EL (cell line): ENCODE data around the gene ARAF.
"Not testable (repeated sequence)": the region's sequence is repeated elsewhere in the genome, so short reads cannot be mapped to it uniquely, and the experiment has no call there.

ENCODE experiments used
- DNase-seq: peaks from one replicate; pipeline ENCODE4 v3.0.0-alpha.2; 2016

ARAF gene

DNA sequence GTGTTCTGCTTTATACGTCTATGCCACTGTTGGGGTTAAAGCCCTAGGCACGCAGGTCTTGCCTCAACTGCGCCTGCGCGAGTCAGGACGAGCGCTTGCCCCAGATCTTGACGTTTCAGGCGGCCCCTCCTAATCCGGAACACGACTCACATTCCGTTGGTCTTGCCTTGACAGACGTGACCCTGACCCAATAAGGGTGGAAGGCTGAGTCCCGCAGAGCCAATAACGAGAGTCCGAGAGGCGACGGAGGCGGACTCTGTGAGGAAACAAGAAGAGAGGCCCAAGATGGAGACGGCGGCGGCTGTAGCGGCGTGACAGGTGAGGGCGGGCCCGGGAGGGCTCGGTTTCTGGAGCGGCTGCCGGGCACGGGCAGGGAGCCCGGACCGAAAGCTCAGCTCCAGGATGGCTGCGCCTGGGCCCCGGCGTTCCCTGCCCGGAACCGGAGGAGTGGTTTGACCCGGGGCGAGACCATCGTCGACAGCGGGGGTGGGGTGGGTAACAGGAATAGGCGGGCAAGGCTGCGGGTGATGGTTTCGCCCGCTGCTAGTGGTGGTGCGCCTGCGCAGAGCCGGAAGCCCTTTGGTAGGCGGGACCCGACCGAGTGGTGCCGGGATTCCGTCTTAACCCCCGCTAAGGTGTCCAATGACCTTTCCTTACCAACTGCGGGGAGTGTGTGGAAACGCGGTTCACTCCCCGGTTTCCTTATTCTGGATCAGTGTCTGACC, at the start of gene ARAF:
TSS of gene ARAF (plus strand) at position 272 of the 725 bp plus-strand sequence. CDS start 1,763 bp downstream, outside the sequence.
- peak; percentile 98 for DNase-seq

DNA sequence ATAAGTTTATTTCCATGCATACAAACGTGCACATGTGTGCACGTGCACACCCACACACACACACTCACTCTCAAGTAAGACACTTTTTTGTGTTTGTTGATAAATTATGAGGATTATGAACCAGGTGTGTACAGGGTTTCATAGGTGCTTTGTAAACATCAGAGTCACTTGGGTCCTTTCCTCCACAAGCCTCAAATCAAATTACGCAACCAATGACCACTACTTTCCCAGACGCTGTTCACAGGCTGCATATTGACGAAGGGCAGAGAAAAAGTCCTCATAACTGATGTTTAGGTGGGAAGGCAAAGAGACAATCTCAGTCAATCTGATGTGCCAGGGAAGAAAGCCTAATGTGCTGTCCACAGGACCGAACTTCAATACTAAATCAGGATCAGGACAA, 48.6 kb upstream of the ARAF start:
- DNase-seq: not testable (repeated sequence)

DNA sequence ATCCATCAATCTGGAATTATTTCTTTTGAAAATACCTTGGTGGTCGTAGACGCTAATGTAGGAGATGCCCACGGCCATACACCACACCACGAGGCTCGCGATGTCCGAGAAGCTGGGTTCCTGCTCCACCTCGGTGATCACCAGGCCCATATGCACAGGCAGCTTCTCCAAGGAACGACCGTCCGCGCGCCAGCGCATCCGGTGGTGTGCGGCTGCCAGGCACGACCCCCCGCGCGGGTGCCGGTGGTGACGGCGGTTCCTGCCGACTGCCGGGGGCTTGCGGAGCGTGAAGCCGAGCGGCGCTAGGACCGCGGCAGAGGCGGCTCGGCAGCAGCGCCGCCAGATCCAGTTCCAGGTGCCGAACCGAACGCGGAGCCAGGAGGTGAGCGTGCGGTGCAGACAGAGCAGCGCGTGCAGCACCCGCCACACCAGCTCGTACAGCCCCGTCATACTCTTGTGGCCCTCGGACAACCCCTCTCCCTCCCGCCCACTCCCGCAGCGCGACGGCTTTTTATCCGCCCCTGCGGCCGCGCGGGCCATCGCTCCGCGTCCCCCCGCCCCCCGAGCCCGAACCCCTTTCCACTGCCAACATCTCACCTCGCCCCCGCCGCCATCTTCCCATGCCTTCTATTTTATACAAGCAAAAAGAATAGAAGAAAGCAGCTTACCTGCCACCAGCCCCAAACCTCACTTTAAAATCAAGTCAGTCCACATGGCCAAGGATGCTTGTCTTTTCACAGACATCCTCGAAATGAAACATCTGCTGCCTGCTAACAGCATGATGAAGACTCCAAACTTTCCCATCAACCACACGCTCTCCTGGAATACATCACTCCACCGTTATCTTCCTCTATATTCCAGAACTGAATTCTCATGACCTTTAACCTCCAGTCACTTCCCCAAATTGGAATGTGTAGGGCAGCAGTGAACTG, 47.7 kb upstream of the ARAF start:
- peak; percentile 34 for DNase-seq

DNA sequence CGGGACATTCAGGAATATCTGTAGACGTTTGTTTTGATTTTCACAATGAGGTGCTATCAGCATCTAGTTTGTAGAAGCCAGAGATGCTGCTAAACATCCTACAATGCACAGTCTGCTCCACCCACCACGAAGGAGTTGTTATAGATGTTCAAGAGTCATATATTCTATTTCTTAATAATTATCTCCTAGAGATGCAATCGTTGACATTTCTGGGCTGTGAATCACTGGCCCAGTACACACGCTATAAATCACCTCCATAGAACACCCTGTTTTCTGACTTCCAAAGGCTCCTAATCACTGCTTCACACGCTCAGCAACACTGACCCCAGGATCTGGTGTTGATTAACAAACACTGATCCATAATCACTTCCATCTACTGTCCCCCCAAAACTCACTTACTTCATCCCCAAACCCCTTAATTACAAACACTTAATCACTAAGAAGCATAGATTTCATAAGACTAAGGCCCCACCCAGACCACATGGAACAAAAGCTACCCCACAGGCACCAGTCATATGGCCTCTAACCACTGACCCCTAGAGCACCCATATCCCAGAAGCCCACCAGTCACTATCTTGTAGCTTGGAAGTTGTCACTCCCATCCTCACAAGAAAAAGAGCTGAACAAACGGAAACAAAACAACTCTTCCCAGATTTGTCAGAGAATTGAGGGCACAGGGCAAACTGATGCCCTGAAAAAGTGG, 46.3 kb upstream of the ARAF start:
- DNase-seq: peak; percentile 69

DNA sequence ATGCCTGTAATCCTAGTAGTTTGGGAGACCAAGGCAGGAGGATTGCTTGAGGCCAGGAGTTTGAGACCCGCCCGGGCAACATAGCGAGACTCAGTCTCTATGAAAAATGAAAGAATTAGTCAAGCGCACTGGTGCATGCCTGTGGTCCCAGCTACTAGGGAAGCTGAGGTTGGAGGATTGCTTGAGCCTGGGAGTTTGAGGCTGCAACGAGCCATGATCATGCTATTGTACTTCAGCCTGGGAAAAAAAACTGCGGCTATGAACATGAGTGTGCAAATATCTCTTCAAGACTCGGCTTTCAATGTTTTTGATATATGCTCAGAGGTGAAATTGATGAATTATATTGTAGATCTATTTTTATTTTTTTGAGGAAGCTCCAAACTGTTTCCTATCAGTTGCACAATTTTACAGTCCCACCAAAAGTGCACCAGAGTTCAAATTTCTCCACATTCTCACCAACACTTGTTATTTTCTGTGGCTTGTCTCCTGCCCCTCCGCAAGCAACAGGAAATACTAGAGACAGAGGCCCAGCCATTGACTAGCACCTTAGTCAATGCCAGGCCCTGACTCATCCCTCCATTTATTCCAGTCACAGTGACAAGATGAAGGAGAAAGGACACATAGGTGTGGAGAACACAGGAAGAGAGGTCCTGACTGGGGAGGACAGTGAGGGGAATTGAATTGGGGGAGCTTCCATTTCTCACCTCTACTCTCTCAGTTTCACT, 44.9 kb upstream of the ARAF start:
- peak; percentile 29 for DNase-seq

DNA sequence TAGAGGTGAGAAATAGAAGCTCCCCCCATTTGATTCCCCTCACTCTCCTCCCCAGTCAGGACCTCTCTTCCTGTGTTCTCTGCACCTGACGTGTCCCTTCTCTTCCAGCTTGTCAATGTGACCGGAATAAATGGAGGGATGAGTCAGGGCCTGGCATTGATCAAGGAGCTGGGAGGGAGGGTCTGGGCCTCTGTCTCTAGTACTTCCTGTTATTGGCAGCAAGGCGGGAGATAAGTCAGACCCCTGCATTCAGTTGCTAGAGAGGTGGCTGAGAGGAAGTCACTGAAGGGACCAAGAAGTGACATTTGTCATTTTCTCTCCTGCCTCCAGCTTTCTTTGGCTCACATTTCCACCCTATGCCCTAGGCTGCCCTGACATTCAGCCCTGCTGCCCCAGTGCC, 42.9 kb upstream of the ARAF start:
- DNase-seq: no peak

DNA sequence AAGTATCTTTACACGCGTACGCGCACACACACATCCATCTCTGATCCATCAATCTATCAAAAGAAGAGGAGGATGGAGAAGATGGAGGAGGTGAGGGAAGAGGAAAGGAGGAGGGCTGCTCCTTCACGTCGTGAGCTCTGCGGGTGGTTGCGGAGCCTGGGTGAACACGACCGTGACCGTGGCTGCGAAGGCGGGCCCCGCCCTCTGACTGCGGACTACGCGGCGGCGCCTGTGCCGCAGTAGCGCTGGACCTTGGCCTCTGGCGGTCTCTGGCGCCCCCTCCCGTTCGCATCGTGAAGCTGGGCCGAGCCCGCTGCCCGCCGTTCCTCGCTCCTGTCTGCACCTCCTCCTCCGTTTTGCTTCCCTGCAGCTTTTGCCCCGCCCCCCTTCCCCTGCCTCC, 37.7 kb upstream of the ARAF start:
- peak; percentile 68 for DNase-seq

DNA sequence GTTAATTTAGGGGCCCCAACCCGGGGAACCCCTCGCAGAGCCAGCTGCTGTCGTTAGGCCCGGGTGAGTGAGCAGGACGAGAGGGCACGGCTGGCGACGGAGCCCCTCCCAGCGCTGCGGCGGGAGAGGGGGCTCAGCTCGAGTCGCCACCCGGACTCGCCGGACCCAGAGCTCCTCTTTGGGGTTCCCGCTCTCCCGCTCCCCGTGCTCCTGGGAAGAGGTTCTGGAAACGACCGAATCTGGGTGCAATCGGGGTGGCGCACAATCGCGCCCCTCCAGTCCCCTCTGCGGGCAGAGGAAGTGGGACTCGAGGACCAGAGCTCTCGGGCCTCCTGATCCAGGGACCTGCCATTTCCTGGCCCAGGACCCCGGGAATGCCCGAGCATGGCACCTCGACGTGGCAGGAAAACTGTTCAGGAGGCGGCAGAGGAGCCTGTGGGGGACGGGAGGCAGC, 37.3 kb upstream of the ARAF start:
- DNase-seq: no peak

DNA sequence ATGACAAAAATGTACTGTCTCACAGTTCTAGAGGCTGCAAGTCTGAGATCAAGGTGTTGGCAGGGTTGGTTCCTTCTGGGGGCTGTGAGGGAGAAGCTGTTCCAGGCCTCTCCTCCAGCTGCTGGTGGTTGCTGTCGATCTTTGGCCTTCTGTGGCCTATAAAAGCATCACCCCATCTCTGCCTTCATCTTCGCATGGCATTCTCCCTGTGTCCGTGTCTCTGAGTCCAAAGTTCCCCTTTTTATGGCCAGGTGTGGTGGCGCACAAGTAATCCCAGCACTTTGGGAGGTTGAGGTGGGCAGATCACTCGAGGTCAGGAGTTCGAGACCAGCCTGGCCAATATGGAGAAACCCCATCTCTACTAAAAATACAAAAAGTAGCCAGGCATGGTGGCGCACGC, 31.5 kb upstream of the ARAF start:
- no peak for DNase-seq

DNA sequence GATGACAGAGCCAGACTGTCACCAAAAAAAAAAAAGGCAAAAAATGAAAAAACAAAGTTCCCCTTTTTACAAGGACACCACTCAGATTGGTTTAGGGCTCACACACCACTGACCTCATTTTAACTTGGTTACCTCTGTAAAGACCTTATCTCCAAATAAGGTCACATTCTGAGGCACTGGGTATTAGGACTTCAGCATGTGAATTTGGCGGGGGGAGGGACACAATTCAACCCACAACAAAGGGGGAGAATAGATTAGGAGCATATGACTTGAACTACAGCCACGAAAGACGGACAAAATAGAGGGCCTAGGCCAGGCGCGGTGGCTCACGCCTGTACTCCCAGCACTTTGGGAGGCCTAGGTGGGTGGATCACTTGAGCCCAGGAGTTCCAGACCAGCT, 31.0 kb upstream of the ARAF start:
- DNase-seq: no peak

DNA sequence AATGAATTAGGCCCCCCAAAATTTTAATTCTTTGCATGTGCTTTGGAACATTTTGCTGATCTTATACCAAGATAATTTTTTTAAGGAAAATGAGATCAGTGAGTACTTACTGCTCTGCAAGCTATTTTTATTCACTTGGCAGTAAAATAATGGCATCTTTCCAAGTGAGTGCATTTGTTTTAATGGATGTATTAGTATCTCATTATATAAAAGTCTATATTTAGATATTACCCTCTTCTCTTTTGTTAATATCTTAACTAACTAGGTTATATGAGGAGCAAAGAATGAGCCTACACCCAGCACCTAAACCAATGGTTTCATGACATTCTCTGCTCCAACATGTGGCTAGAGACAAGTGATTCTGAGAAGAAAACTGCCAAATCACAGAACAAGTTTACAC, 21.1 kb upstream of the ARAF start:
- no peak for DNase-seq

DNA sequence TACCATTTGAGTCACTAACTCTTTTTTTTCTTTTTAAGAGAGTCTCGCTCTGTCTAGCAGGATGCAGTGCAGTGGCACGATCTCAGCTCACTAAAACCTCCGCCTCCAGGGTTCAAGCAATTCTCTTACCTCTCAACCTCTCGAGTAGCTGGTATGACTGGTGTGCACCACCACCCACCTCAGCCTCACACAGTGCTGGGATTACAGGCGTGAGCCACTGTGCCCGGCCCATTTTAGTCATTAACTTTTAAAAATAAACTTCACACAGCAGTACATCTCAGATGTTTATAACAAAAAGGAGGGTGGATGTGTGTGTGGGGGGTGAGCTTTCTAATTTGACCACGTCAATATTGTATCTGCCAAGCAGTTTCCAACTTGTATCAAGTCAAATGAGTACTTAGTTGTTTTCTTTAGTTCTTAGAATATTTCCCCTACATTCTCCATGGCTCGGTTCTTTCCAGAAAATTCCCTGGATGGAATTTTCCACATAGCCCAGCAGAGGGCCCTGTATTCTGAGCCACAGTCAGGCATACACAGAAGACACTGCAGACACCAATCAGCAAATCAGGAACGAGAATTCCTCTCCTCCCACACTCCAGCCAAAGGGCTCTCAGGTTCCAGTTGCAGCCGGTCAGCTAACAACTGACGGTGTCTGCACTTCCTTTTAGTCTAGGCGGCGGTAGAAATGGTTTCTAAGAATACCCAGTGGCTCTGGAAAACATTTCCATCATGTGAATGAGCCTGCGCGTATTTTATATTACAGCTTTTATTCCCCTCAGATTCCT, 20.1 kb upstream of the ARAF start:
- peak; percentile 86 for DNase-seq

DNA sequence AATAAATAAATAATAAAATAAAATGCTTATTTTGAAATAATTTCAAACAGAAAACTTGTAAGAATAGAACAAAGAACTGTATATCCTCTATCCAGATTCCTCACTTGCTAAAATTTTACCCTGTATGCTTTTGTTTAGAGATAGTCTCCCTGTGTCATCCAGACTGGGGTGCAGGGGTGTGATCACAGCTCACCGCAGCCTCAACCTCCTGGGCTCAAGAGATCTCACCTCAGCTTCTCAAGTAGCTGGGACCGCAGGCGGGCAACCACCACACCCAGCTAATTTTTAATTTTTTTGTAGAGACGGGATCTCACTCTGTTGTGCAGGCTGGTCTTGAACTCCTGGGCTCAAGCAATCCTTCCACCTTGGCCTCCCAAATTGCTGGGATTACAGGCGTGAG, 17.5 kb upstream of the ARAF start:
- no peak for DNase-seq

DNA sequence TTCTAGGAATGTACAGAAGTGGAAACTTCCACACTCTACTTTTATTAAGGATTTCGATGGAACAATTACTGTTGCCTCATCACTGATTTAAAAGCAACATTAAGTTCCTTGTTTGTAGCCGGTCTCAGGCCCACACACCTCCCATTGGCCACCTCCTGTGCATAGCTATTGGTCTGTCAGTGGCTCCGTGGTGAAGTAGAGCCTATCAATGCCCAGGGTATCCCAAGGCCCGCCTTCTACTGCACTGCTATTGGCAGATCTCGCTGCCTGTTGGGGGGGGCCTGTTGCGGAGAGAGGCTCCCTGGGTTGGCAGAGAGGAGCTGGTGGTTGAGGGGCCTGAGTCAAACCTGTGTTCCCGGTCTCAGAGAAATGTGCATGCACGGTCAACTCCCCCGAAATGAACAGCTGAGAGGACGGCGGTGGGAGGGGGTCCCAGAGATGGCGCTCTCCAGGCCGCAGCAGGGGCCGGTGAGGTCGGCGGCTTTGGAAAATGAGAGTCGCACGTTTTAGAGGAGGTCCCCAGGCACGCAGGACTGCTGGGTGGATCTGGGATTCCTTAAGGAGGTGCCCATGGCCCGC, 4.9 kb upstream of the ARAF start:
- peak; percentile 89 for DNase-seq

DNA sequence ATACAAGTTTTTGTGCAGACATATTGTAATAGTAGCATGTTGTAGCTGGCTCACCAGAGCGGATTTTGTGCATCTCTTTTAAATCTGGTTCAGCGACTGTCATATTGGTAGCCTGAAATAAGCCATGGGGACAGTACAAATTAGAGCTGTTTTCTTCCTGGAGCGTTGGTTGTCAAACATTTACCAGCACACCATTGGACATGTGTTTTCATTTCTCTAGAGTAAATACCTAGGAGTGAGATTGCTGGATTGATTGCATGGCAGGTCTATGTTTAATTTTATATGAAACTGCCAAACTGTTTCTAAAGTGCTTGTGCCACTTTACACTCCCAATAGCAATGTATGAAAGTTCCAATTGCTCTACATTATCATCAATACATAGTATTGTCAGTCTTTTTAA, 2.6 kb upstream of the ARAF start:
- no peak for DNase-seq

DNA sequence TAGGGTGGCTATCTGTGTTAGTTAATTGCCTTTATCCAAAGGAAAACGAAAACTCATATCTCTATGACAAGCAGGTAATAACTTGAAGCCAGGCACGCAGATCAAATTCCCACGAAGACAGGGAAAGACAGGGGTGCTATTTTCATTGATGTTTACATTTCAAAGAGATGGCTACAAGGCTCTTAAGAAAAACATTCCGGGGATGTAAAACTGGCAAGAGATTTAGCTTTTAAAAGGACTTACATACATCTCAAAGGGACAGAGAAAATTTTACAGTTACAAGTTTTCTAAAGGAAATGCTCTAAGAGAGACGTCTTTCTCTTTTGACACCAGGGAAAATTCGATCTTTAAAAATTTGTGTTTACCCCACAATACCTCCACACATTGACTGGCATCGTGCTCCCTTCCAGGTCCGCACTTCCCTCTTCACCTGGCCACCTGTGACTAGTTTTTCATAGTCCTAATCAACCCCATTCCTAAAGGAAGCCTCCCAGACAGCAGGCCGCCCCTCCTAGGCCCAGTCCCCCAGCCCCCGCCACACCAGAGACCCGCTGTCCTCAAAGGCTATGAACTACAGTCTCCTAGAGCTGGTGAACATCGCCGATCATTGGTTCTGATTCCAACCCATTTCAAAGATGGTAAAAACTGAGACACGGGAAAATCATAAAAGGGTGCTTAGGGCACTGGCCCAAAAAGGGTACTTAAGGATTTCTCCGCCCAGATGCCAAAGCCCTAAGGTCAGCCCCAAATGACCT, 649 bp upstream of the ARAF start:
- no peak for DNase-seq

DNA sequence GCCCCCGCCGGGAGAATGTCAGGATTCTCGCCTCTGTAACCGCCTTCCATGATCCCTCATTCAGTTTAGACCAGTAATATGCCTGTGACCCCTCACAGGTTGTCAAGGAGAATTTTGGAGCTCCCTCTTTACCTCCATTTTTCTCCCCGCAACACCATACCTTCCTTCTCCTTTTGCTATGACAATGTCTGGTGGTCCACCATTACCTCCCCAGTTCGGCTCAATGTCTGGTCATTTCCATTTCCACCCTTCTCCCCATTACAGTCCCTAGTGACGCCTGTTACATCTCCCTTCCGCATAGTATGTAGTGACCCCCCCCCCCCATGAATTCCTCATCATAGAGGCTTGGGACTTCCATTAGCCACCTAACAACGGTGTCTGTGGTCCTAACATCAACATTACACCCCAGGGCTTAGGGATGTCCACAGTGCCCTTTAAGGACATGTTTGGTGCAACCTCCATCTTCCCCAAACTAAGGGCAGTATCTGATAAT, 700 bp downstream of the ARAF start:
- DNase-seq: no peak

DNA sequence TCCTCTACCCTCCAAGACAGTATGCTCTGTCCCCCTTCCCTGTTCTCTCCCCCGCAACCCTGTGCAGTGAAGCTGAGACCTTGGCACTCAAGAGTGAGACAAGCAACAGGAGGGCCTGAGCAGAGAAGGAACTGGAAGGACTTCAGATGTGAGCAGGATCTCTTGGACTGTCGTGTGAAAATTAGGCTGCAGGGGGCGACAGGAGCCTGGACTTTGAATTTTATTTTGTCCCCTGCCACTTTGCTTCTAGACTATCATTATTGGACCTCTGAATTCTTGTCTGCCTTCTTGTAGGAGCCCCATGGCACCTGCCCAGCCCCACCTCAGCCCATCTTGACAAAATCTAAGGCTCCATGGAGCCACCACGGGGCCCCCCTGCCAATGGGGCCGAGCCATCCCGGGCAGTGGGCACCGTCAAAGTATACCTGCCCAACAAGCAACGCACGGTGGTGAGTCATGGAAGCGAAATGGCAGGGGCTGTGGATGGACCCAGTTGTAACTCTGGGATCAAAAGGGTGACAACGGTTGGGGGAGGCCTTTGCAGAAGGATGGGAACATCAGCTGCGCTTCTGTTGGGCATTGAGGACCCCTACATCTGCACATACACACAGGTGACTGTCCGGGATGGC, 1.7 kb downstream of the ARAF start:
- peak; percentile 38 for DNase-seq

DNA sequence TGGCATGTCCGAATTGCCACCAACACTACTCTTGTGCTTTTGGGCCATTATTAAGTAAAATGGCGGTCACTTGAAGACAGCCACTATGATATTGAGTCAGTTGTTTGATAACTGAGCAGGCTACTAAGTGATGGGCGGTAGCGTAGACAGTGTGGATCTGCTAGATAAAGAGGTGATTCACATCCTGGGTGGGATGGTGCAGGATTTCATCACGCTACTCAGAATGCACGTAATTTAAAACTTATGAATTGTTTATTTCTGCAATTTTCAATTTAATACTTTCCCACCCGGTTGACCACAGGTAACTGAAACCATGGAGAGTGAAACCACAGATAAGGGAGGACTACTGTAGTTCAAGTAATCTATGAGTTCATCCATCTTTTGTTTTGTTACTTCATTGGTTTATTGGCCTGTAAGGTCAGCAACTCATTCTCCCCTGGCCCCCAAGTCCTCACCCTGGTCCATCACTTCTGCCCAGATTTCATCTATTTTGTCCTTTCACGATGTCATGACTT, 2.9 kb downstream of the ARAF start:
- peak; percentile 60 for DNase-seq
